Measurements from ENCODE around the gene GRAMD2B.

GRAMD2B gene

DNA sequence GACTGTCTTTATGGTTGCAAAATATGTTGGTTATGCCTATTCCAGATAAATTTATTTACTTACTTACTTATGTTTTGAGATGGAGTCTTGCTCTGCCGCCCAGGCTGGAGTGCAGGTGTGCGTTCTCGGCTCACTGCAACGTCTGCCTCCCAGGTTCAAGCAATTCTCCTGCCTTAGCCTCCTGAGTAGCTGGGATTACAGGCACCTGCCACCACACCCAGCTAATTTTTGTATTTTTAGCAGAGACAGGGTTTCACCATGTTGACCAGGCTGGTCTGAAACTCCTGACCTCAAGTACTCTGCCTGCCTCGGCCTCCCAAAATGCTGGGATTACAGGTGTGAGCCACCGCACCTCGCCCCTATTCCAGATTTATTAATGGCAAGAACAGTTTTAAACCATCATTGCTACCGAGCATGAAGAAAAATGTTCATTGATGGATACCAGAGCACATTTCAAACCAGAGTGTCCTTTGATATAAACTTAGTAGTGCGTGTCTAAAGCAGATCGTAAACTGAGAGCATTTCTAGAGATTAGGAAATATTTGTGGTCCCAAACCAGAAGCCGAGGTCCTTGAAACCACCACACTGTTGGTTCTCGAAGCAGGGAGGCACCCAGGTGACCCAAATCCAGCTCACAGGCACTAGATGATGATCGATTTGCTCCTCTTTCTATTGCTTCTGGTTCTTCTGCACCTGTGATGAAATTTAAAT, 85.2 kb downstream of the GRAMD2B start:
- Histone ChIP-seq H3K79me2 (ENCODE audit: insufficient read depth, low read length) (no peaks in the 10 kb centered on the region), H3K4me2 (ENCODE audit: low read depth, low read length, poor library complexity, severe bottlenecking) (peak overlapping the region; percentile 48), H3K4me1 (ENCODE audit: insufficient read depth, low read length, poor library complexity, severe bottlenecking) (peaks cover 7% of the 10 kb centered on the region), H2AFZ (ENCODE audit: low read length) (peak overlapping the region; percentile 74), H3K9me3 (ENCODE audit: insufficient read depth, low read depth, low read length) (no peaks in the 10 kb centered on the region), H4K20me1 (ENCODE audit: insufficient read depth, low read length, poor library complexity, severe bottlenecking) (no peaks in the 10 kb centered on the region), H3K9ac (ENCODE audit: low read depth, low read length, poor library complexity, severe bottlenecking) (no peak overlapping the region), H3K4me3 (ENCODE audit: low read length, poor library complexity, severe bottlenecking) (no peak overlapping the region), H3F3A (ENCODE audit: low read depth) (no peaks in the 10 kb centered on the region), H3K27me3 (ENCODE audit: insufficient read depth, low read length, poor library complexity, severe bottlenecking) (no peaks in the 10 kb centered on the region), H3K9me2 (replicated peaks; ENCODE audit: low read depth, low read length) (no peaks in the 10 kb centered on the region), H3K36me3 (ENCODE audit: insufficient read depth, low read length) (no peaks in the 10 kb centered on the region)
- TF ChIP-seq, protein P1, sequence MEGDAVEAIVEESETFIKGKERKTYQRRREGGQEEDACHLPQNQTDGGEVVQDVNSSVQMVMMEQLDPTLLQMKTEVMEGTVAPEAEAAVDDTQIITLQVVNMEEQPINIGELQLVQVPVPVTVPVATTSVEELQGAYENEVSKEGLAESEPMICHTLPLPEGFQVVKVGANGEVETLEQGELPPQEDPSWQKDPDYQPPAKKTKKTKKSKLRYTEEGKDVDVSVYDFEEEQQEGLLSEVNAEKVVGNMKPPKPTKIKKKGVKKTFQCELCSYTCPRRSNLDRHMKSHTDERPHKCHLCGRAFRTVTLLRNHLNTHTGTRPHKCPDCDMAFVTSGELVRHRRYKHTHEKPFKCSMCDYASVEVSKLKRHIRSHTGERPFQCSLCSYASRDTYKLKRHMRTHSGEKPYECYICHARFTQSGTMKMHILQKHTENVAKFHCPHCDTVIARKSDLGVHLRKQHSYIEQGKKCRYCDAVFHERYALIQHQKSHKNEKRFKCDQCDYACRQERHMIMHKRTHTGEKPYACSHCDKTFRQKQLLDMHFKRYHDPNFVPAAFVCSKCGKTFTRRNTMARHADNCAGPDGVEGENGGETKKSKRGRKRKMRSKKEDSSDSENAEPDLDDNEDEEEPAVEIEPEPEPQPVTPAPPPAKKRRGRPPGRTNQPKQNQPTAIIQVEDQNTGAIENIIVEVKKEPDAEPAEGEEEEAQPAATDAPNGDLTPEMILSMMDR (conservative IDR thresholded peaks at IDR 0.05; ENCODE audit: low read length): no peak
- no peak for TF ChIP-seq EZH2phosphoT487 (IDR thresholded peaks at IDR 0.05; ENCODE audit: borderline replicate concordance)

DNA sequence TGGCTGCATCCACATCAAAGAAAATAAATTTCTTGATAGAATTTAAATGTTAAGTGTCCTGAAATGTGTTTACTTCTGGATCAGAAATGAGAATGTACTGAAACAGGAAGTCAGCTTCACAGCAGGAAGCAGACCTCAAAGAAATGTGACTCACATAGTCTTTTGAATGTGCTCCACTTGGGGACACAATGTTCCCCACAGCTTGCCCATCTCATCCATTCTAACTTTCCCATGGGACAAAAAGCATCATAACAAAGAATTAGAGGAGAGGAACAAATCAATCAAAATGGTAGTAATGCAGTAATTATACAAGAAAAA, 85.7 kb downstream of the GRAMD2B start:
- H3K9ac ChIP-seq (ENCODE audit: low read depth, low read length, poor library complexity, severe bottlenecking): no peak overlapping the region
- H3F3A ChIP-seq (ENCODE audit: low read depth): no peaks in the 10 kb centered on the region
- H3K9me2 ChIP-seq (replicated peaks; ENCODE audit: low read depth, low read length): no peaks in the 10 kb centered on the region
- H3K36me3 ChIP-seq (ENCODE audit: insufficient read depth, low read length): no peaks in the 10 kb centered on the region
- no peak overlapping the region for H3K4me3 ChIP-seq (ENCODE audit: low read length, poor library complexity, severe bottlenecking)
- no peaks in the 10 kb centered on the region for H4K20me1 ChIP-seq (ENCODE audit: insufficient read depth, low read length, poor library complexity, severe bottlenecking)
- H3K27me3 ChIP-seq (ENCODE audit: insufficient read depth, low read length, poor library complexity, severe bottlenecking): no peaks in the 10 kb centered on the region
- H3K9me3 ChIP-seq (ENCODE audit: insufficient read depth, low read depth, low read length): no peaks in the 10 kb centered on the region
- no peaks in the 10 kb centered on the region for H3K79me2 ChIP-seq (ENCODE audit: insufficient read depth, low read length)
- H2AFZ ChIP-seq (ENCODE audit: low read length): peak overlapping the region; percentile 74
- peaks cover 7% of the 10 kb centered on the region for H3K4me1 ChIP-seq (ENCODE audit: insufficient read depth, low read length, poor library complexity, severe bottlenecking)
- no peak for TF ChIP-seq EZH2phosphoT487 (IDR thresholded peaks at IDR 0.05; ENCODE audit: borderline replicate concordance)
- TF ChIP-seq, protein P1 (conservative IDR thresholded peaks at IDR 0.05; ENCODE audit: low read length): no peak
- peak overlapping the region; percentile 48 for H3K4me2 ChIP-seq (ENCODE audit: low read depth, low read length, poor library complexity, severe bottlenecking)

GRCh38 chr5:126509339-126509738, 86.1 kb downstream of the GRAMD2B start:
- no peaks in the 10 kb centered on the region for H3K9me2 ChIP-seq (replicated peaks; ENCODE audit: low read depth, low read length)
- H3K9ac ChIP-seq (ENCODE audit: low read depth, low read length, poor library complexity, severe bottlenecking): no peak overlapping the region
- H4K20me1 ChIP-seq (ENCODE audit: insufficient read depth, low read length, poor library complexity, severe bottlenecking): no peaks in the 10 kb centered on the region
- H3K36me3 ChIP-seq (ENCODE audit: insufficient read depth, low read length): no peaks in the 10 kb centered on the region
- no peaks in the 10 kb centered on the region for H3K79me2 ChIP-seq (ENCODE audit: insufficient read depth, low read length)
- H3K4me3 ChIP-seq (ENCODE audit: low read length, poor library complexity, severe bottlenecking): no peak overlapping the region
- H3K9me3 ChIP-seq (ENCODE audit: insufficient read depth, low read depth, low read length): no peaks in the 10 kb centered on the region
- 0 out of 2 replicates have a peak overlapping the region, but pooled peaks have one; percentile 74 for H2AFZ ChIP-seq (ENCODE audit: low read length)
- TF ChIP-seq, protein P1 (conservative IDR thresholded peaks at IDR 0.05; ENCODE audit: low read length): no peak
- TF ChIP-seq EZH2phosphoT487 (IDR thresholded peaks at IDR 0.05; ENCODE audit: borderline replicate concordance): no peak
- H3F3A ChIP-seq (ENCODE audit: low read depth): no peaks in the 10 kb centered on the region
- no peaks in the 10 kb centered on the region for H3K27me3 ChIP-seq (ENCODE audit: insufficient read depth, low read length, poor library complexity, severe bottlenecking)
- peaks cover 7% of the 10 kb centered on the region for H3K4me1 ChIP-seq (ENCODE audit: insufficient read depth, low read length, poor library complexity, severe bottlenecking)
- H3K4me2 ChIP-seq (ENCODE audit: low read depth, low read length, poor library complexity, severe bottlenecking): peak overlapping the region; percentile 48

Measured in Loucy (cell line).